ENCODE data around the gene KIF16B.

DNA sequence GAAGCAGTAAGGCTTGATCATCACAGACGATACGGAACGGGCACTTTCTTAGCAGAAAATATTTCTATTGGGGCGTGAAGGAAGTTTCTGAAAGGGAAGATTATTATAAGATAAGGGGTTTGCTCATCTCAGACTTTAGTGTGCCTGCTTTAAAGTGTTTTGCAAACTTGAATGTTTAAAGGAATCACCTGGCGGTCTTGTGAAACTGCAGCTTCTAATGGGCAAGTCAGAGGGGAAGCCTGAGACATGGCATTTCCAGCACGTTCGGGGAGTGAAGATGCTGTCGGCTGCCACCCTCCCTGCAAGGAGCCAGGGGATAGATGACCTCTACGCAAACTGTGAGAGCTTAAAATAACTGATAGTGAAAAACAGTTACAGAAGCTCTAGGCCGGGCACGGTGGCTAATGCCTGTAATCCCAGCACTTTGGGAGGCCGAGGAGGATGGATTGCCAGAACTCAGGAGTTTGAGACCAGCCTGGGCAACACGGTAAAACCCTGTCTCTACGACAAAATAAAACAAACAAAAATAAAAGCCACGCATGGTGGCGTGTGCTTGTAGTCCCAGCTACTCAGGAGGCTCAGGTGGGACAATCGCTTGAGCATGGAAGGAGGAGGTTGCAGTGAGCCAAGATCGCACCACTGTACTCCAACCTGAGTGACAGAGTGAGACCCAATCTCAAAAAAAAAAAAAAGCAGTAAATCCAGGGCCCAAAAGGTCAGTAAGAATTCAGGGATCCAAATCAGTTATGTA lies 2.3 kb upstream of the KIF16B start:
- TF ChIP-seq, protein P1, sequence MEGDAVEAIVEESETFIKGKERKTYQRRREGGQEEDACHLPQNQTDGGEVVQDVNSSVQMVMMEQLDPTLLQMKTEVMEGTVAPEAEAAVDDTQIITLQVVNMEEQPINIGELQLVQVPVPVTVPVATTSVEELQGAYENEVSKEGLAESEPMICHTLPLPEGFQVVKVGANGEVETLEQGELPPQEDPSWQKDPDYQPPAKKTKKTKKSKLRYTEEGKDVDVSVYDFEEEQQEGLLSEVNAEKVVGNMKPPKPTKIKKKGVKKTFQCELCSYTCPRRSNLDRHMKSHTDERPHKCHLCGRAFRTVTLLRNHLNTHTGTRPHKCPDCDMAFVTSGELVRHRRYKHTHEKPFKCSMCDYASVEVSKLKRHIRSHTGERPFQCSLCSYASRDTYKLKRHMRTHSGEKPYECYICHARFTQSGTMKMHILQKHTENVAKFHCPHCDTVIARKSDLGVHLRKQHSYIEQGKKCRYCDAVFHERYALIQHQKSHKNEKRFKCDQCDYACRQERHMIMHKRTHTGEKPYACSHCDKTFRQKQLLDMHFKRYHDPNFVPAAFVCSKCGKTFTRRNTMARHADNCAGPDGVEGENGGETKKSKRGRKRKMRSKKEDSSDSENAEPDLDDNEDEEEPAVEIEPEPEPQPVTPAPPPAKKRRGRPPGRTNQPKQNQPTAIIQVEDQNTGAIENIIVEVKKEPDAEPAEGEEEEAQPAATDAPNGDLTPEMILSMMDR (conservative IDR thresholded peaks at IDR 0.05 in 1 of 2, IDR thresholded peaks at IDR 0.05 in 1 of 2; ENCODE audit: extremely low read depth in 1 of 2, insufficient read depth in 1 of 2, low read depth in 1 of 2, low read length in 2 of 2) = no peak
- TF ChIP-seq EZH2 (IDR thresholded peaks at IDR 0.05; ENCODE audit: borderline replicate concordance, low read length) = no peak

Data from mammary epithelial cell (primary cell).